K562 (cell line): ENCODE measurements around the gene KCNIP2. TPM values are rescaled to one million over a fixed set of nuclear protein-coding genes. Genes with fewer than 3 reads are reported as not detected.

Source experiments
- BCLAF1 ChIP-seq, 2 experiments: fragments of 450-650 bp in 1 of 2; IDR thresholded peaks; 2 replicates each; pipeline ENCODE4 v1.6.1; 2011 to 2017; ENCODE audit warnings: low read depth in 2 of 2, antibody characterized with exemption in 1 of 2, borderline replicate concordance in 1 of 2, low read length in 1 of 2, mild to moderate bottlenecking in 1 of 2, mixed read lengths in 1 of 2; ENCODE audit not compliant: control insufficient read depth in 1 of 2
- E2F3 ChIP-seq: fragments of 250-450 bp; sonication (Bioruptor Pico); IDR thresholded peaks from 2 replicates; pipeline ENCODE4 v1.4.0; 2020; ENCODE audit warnings: mild to moderate bottlenecking
- E2F5 ChIP-seq: sonication (generic); formaldehyde crosslinking; IDR thresholded peaks from 2 replicates; pipeline ENCODE4 v1.8.0; 2022; ENCODE audit warnings: mild to moderate bottlenecking, missing genetic modification reagents
- FIP1L1 ChIP-seq: fragments of 200-400 bp; formaldehyde crosslinking; IDR thresholded peaks from 2 replicates; pipeline ENCODE4 v1.6.1; 2018; ENCODE audit warnings: mild to moderate bottlenecking, low read depth, low read length; ENCODE audit not compliant: poor library complexity, severe bottlenecking
- KDM4B ChIP-seq, 2 experiments: fragments of 450-650 bp in 1 of 2; sonication (generic) in 1 of 2; IDR thresholded peaks; 2 replicates each; pipeline ENCODE4 v1.6.1; 2016 to 2017; ENCODE audit warnings: borderline replicate concordance in 2 of 2, antibody characterized with exemption in 1 of 2, low read depth in 1 of 2, mild to moderate bottlenecking in 1 of 2
- MBD1 ChIP-seq: fragments of 250-450 bp; sonication (Bioruptor Pico); IDR thresholded peaks from 2 replicates; pipeline ENCODE4 v1.8.0; 2022; ENCODE audit warnings: inconsistent platforms
- MEF2A ChIP-seq: IDR thresholded peaks from 2 replicates; pipeline ENCODE4 v1.6.1; 2011; ENCODE audit warnings: low read depth, mild to moderate bottlenecking, low read length, moderate library complexity; ENCODE audit not compliant: control insufficient read depth
- NBN ChIP-seq: fragments of 450-650 bp; IDR thresholded peaks from 2 replicates; pipeline ENCODE4 v1.6.1; 2016; ENCODE audit warnings: low read depth, mild to moderate bottlenecking
- NONO ChIP-seq, 2 experiments: fragments of 200-400 bp in 1 of 2; fragments of 450-650 bp in 1 of 2; formaldehyde crosslinking in 1 of 2; IDR thresholded peaks; 2 replicates each; pipeline ENCODE4 v1.6.1; 2017; ENCODE audit warnings: low read depth in 2 of 2, mild to moderate bottlenecking in 2 of 2, moderate library complexity in 2 of 2, low read length in 1 of 2
- POLR2H ChIP-seq: IDR thresholded peaks from 2 replicates; pipeline ENCODE4 v1.6.1; 2016; ENCODE audit warnings: missing genetic modification characterization, low read depth, mild to moderate bottlenecking, control low read depth, missing compliant biosample characterization, moderate library complexity
- RNF2 ChIP-seq: sonication (generic); IDR thresholded peaks from 2 replicates; pipeline ENCODE4 v1.6.1; 2016
- ZBTB33 ChIP-seq: sonication (generic); formaldehyde crosslinking; IDR thresholded peaks from 2 replicates; pipeline ENCODE4 v1.8.1; 2023; ENCODE audit warnings: mild to moderate bottlenecking, missing genetic modification reagents
- ZNF644 ChIP-seq: fragments of 200-800 bp; sonication (Bioruptor generic); IDR thresholded peaks from 2 replicates; pipeline ENCODE4 v1.6.1; 2016; ENCODE audit warnings: low read depth, missing genetic modification characterization, missing compliant biosample characterization
- ZSCAN32 ChIP-seq: fragments of 450-650 bp; formaldehyde crosslinking; IDR thresholded peaks from 2 replicates; pipeline ENCODE4 v1.4.0; 2020; ENCODE audit warnings: mild to moderate bottlenecking, moderate library complexity
- polyA plus RNA-seq, 8 experiments: library from polyadenylated mRNA; depleted of rRNA in 4 of 8; stranded (reverse) in 5 of 8; unstranded in 3 of 8; fragments of >200 nt; fragmentation: Nextera tagmentation in 2 of 8; fragmentation: Illumina TruSeq in 1 of 8; extraction: Ambion mirVana in 2 of 8; extraction: Trizol in 1 of 8; gene quantifications; 2 replicates each; pipeline versions ENCODE4 v1.2.1 to v1.2.3, GENCODE V29; 2011 to 2014; ENCODE audit warnings: inconsistent platforms in 1 of 8, missing spikeins in 1 of 8
- total RNA-seq, 7 experiments: library from RNA; depleted of rRNA in 6 of 7; stranded (reverse); fragments of >200 nt in 6 of 7; fragmentation: Illumina TruSeq in 2 of 7; extraction: Trizol in 2 of 7; gene quantifications; 2 replicates each; pipeline versions ENCODE4 v1.2.1 to v1.2.3, GENCODE V29; 2011 to 2021; ENCODE audit warnings: low replicate concordance in 1 of 7
- TF ChIP-seq, protein P1 (sequence below): fragments of 450-650 bp; IDR thresholded peaks from 2 replicates; pipeline ENCODE4 v1.7.1; 2018; ENCODE audit warnings: mild to moderate bottlenecking, low read depth; ENCODE audit not compliant: partially characterized antibody

KCNIP2 gene
- total and polyA plus RNA-seq, 9 of the 15 experiments (the other 6 are each of a cell fraction or from before 2014, with no cell fraction given), result 2.5 to 7.6 (median 4.1) TPM

DNA sequence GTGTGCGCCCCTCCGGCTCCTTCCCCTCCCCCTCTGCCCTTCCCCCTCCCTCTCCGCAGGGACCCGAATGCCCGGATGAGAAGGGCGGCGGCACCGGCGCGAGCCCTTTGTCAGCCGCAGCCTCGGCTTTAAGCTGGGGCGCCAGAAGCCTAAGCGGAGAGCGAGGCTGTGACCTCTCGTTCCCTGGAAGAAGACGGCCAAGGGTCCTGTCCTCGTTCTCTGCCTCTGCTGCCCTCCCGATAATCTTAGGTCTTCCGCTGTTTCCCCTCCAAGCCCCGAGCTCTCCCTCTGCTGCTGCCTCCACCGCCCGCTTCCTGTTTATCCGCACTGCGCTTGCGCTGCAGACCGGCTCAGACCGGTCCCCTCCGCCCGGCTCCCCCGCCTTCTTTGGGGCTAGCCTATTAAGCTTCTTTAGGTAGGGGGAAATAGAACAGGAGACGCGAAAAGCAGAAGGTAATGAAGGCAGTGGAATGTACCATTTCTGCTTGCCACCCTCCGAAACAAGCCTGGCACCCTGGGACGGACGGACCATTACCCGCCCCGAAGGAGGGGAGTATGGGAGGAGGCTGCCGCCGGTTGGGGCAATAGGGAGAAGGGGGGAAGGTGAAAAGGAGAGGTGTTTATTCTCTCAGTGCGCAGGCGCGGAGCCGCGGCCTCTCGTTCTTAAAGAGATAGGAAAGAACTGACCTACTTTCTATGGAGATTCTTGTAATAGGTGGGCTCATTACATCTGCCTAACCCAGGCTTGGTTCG lies 25.3 kb downstream of the KCNIP2 start, which contains the start of gene OGA (continued):
- TF ChIP-seq KDM4B (IDR thresholded peaks at IDR 0.05; ENCODE audit: borderline replicate concordance in 2 of 2, low read depth in 1 of 2) (peak in 1 of 2 experiments; percentile 39; a peak in 1 of 4 replicates), RNF2 (peak; percentile 91), ZSCAN32 (CRISPR knock-in tag) (no peak), ZNF644 (tag) (no peak), MEF2A (no peak), FIP1L1 (no peak), MBD1 (no peak), E2F5 (no peak), ZBTB33 (CRISPR knock-in tag) (no peak), POLR2H (tag) (peak; percentile 92), BCLAF1 (IDR thresholded peaks at IDR 0.05; ENCODE audit: borderline replicate concordance in 1 of 2, control insufficient read depth in 1 of 2, low read depth in 2 of 2, low read length in 1 of 2) (peak in 1 of 2 experiments; percentile 94; a peak in 2 of 4 replicates), NONO (IDR thresholded peaks at IDR 0.05; ENCODE audit: low read depth in 2 of 2, low read length in 1 of 2) (peak in 1 of 2 experiments; percentile 98; a peak in 2 of 4 replicates), NBN (peak; percentile 44; the same call in 1 of the 2 replicates), E2F3 (CRISPR knock-in tag) (no peak)
- TF ChIP-seq, protein P1, sequence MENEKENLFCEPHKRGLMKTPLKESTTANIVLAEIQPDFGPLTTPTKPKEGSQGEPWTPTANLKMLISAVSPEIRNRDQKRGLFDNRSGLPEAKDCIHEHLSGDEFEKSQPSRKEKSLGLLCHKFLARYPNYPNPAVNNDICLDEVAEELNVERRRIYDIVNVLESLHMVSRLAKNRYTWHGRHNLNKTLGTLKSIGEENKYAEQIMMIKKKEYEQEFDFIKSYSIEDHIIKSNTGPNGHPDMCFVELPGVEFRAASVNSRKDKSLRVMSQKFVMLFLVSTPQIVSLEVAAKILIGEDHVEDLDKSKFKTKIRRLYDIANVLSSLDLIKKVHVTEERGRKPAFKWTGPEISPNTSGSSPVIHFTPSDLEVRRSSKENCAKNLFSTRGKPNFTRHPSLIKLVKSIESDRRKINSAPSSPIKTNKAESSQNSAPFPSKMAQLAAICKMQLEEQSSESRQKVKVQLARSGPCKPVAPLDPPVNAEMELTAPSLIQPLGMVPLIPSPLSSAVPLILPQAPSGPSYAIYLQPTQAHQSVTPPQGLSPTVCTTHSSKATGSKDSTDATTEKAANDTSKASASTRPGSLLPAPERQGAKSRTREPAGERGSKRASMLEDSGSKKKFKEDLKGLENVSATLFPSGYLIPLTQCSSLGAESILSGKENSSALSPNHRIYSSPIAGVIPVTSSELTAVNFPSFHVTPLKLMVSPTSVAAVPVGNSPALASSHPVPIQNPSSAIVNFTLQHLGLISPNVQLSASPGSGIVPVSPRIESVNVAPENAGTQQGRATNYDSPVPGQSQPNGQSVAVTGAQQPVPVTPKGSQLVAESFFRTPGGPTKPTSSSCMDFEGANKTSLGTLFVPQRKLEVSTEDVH, result no peak
